A549 (cell line): ENCODE data around the gene PFN3. TPM values are rescaled to one million over a fixed set of nuclear protein-coding genes. Genes with fewer than 3 reads are reported as not detected.

Experiments
- ATAC-seq, 2 experiments: fragments of 200-7000 bp in 1 of 2; fragments of >200 bp in 1 of 2; cut with Nextera tagmentation in 1 of 2; cut with Tn5 transposase in 1 of 2; 3 replicates each; pipeline versions ENCODE4 v1.8.0 to v1.9.1; 2018 to 2020; ENCODE audit warnings: mild to moderate bottlenecking in 1 of 2, moderate library complexity in 1 of 2
- CTCF ChIA-PET: fragments of 300-600 bp; sonication (Branson Sonifier 250); formaldehyde crosslinking; extraction: SDS; loops from one replicate; lab custom pipeline; 2021; ENCODE audit warnings: antibody characterized with exemption, inconsistent platforms; lab: Yijun Ruan, JAX
- POLR2A ChIA-PET: fragments of 350-600 bp; formaldehyde crosslinking; extraction: SDS; loops from one replicate; lab custom pipeline; 2021; ENCODE audit warnings: antibody characterized with exemption, inconsistent platforms; lab: Yijun Ruan, JAX
- DNase-seq, 2 experiments: peaks; one replicate each; pipeline versions ENCODE4 v3.0.0 to v3.0.0-alpha.2; 2011 to 2016; ENCODE audit warnings: low read depth in 1 of 2, low spot score in 1 of 2
- FAIRE-seq: peaks from 2 replicates; lab custom pipeline; 2011; peaks lifted over from hg19 to GRCh38; lab: Jason Lieb, UNC
- H3K27ac ChIP-seq, 2 experiments: fragments of >200 bp; sonication (Bioruptor Twin); formaldehyde crosslinking; 3 replicates each; pipeline ENCODE4 v1.5.1; 2016 to 2017
- H3K4me1 ChIP-seq: fragments of >200 bp; sonication (Bioruptor Twin); formaldehyde crosslinking; 3 replicates; pipeline ENCODE4 v1.6.1; 2016
- H3K4me2 ChIP-seq: fragments of >200 bp; sonication (Bioruptor Twin); formaldehyde crosslinking; 3 replicates; pipeline ENCODE4 v1.6.1; 2016
- H3K4me3 ChIP-seq: fragments of >200 bp; sonication (Bioruptor Twin); formaldehyde crosslinking; 3 replicates; pipeline ENCODE4 v1.5.1; 2016
- H3K9me3 ChIP-seq: fragments of >200 bp; sonication (Bioruptor Twin); formaldehyde crosslinking; 3 replicates; pipeline ENCODE4 v1.6.1; 2016
- CBX2 ChIP-seq: fragments of 200-600 bp; sonication (generic); IDR thresholded peaks from 2 replicates; pipeline ENCODE4 v1.6.1; 2016; ENCODE audit warnings: low read depth, mild to moderate bottlenecking, borderline replicate concordance
- CBX8 ChIP-seq: fragments of 200-600 bp; sonication (generic); IDR thresholded peaks from 2 replicates; pipeline ENCODE4 v1.6.1; 2016
- CEBPB ChIP-seq, 2 experiments: fragments of >200 bp in 1 of 2; sonication (Bioruptor Twin) in 1 of 2; formaldehyde crosslinking in 1 of 2; IDR thresholded peaks; 2 replicates each; pipeline ENCODE4 v1.6.1; 2012 to 2016
- EHMT2 ChIP-seq: fragments of 200-600 bp; sonication (generic); IDR thresholded peaks from 2 replicates; pipeline ENCODE4 v1.6.1; 2016; ENCODE audit warnings: antibody characterized with exemption, low read depth, mild to moderate bottlenecking, moderate library complexity
- FOXS1 ChIP-seq: fragments of 250-450 bp; sonication (Bioruptor Pico); IDR thresholded peaks from 2 replicates; pipeline ENCODE4 v1.5.0; 2020; ENCODE audit warnings: mild to moderate bottlenecking, moderate library complexity
- HOXA7 ChIP-seq: fragments of 250-450 bp; sonication (Bioruptor Pico); IDR thresholded peaks from 2 replicates; pipeline ENCODE4 v1.5.0; 2020; ENCODE audit warnings: mild to moderate bottlenecking, moderate library complexity
- JUNB ChIP-seq: fragments of >200 bp; sonication (Bioruptor Twin); formaldehyde crosslinking; IDR thresholded peaks from 2 replicates; pipeline ENCODE4 v1.6.1; 2016
- MAFK ChIP-seq: fragments of 450-650 bp; IDR thresholded peaks from 2 replicates; pipeline ENCODE4 v1.6.1; 2014; ENCODE audit not compliant: partially characterized antibody
- NFE2L2 ChIP-seq: fragments of 150-350 bp; conservative IDR thresholded peaks from 2 replicates; pipeline ENCODE4 v1.6.1; 2014; ENCODE audit warnings: low read length
- NPAS2 ChIP-seq: fragments of 250-450 bp; sonication (Bioruptor Pico); IDR thresholded peaks from 2 replicates; pipeline ENCODE4 v1.8.0; 2022; ENCODE audit warnings: mild to moderate bottlenecking, moderate library complexity, borderline replicate concordance
- PHF8 ChIP-seq: fragments of 200-600 bp; sonication (generic); IDR thresholded peaks from 2 replicates; pipeline ENCODE4 v1.6.1; 2016; ENCODE audit warnings: low read depth, mild to moderate bottlenecking, antibody characterized with exemption, moderate library complexity, borderline replicate concordance
- POLR2A ChIP-seq: IDR thresholded peaks from 2 replicates; pipeline ENCODE4 v1.6.1; 2012; ENCODE audit warnings: mild to moderate bottlenecking, low read length
- RCOR1 ChIP-seq: fragments of 150-350 bp; IDR thresholded peaks from 2 replicates; pipeline ENCODE4 v1.6.1; 2014; ENCODE audit warnings: antibody characterized with exemption, low read length, low read depth
- RNF2 ChIP-seq: fragments of 200-600 bp; sonication (generic); IDR thresholded peaks from 2 replicates; pipeline ENCODE4 v1.6.1; 2016; ENCODE audit warnings: low read depth, mild to moderate bottlenecking, antibody characterized with exemption, moderate library complexity, borderline replicate concordance
- SREBF2 ChIP-seq: fragments of 450-650 bp; IDR thresholded peaks from 2 replicates; pipeline ENCODE4 v1.6.1; 2014; ENCODE audit warnings: mild to moderate bottlenecking, moderate library complexity
- TP53 ChIP-seq: fragments of 250-450 bp; sonication (Bioruptor Pico); IDR thresholded peaks from 2 replicates; pipeline ENCODE4 v1.5.0; 2021; ENCODE audit warnings: mild to moderate bottlenecking, moderate library complexity
- ZC3H11A ChIP-seq: fragments of 450-650 bp; IDR thresholded peaks from 2 replicates; pipeline ENCODE4 v1.6.1; 2014; ENCODE audit warnings: antibody characterized with exemption, mild to moderate bottlenecking
- ZFP36 ChIP-seq: fragments of 450-650 bp; IDR thresholded peaks from 2 replicates; pipeline ENCODE4 v1.6.1; 2014; ENCODE audit warnings: borderline replicate concordance; ENCODE audit not compliant: partially characterized antibody
- ZNF302 ChIP-seq: fragments of 250-450 bp; sonication (Bioruptor Pico); IDR thresholded peaks from 2 replicates; pipeline ENCODE4 v1.9.0; 2021; ENCODE audit warnings: inconsistent platforms, mild to moderate bottlenecking, moderate library complexity
- WGBS: methylation state at CpG from one replicate; pipeline ENCODE4 v1.1.6; 2017; ENCODE audit errors: missing lambda C conversion rate; 5-methylcytosine and 5-hydroxymethylcytosine counted together
- polyA plus RNA-seq, 4 experiments: library from polyadenylated mRNA; depleted of rRNA in 3 of 4; stranded (reverse); fragments of >200 nt; fragmentation: RNase III in 1 of 4; extraction: RNeasy Plus Mini Kit Qiagen cat#74134 plus additional on column Dnase treatment in 1 of 4; gene quantifications; 2 replicates in 3 of 4; 3 replicates in 1 of 4; pipeline ENCODE4 v1.2.3, GENCODE V29; 2011 to 2017
- TF ChIP-seq, protein P1 (sequence below): fragments of >200 bp; sonication (Bioruptor Twin); formaldehyde crosslinking; IDR thresholded peaks from 3 replicates; pipeline ENCODE4 v1.5.1; 2016
- TF ChIP-seq, protein P2 (sequence below): fragments of >200 bp; sonication (Bioruptor Twin); formaldehyde crosslinking; IDR thresholded peaks from 2 replicates; pipeline ENCODE4 v1.6.1; 2016
- TF ChIP-seq, protein P3 (sequence below): fragments of 150-350 bp; IDR thresholded peaks from 2 replicates; pipeline ENCODE4 v1.6.1; 2014; ENCODE audit warnings: low read depth, mild to moderate bottlenecking, low read length

Gene PFN3
- polyA plus RNA-seq, 2 of the 4 experiments (the other 2 are of a cell fraction) = not detected

DNA sequence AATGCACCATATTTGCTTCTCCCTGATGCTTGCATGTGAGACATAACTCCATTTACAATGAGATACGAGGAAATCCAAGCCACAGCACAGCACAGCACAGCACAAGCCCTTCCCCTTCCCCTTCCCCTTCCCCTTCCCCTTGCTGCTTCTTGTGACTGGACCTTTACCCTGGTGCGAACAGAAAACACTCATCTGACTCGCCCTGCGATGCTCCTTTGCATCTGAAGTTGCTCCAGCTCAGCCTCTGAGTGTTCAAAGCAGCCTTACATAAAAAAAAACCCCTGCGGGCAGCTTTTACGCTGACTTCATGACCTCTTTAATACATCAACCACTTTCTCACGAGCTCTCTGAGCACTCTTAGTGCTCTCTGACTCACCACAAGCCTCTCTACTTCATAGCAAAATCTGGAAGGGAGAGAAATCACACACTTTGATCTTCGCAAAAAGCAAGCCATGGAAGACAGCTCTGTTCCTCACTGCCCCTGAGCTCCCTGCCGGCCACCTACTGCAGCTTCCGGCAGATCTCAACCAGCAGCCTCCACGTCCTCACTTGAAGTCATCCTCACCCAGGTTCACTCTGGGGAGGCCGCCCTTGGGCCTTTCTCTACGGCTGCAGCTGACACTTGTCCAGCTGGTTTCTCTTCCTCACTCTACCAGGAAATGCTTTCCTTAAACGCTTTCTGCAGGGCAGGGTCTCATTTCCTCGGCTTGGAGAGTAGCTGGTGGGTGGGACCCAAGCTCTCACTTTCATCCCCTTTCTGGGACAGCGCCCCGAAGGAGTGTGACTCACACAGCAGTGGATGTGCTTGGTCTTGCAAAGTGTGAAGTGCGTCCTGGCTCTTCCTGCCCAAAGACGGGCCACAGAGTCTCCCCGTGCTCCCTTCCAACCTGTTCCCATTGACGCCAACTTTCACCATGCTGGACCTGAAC is 11.0 kb downstream of the PFN3 start:
- Histone ChIP-seq H3K4me2 (peak overlapping the region; percentile 39), H3K4me1 (peaks cover 18% of the 10 kb centered on the region), H3K27ac (peak overlapping the region; percentile 26 to 66; a peak in 4 of 6 replicates), H3K9me3 (no peaks in the 10 kb centered on the region), H3K4me3 (no peak overlapping the region)
- FAIRE-seq (no peak), DNase-seq (no peak), ATAC-seq (peak; percentile 13 to 28; a peak in 4 of 6 replicates)
- no peak for TF ChIP-seq CEBPB (IDR thresholded peaks at IDR 0.05)
- TF ChIP-seq ZC3H11A = no peak
- TF ChIP-seq RNF2 = no peak
- TF ChIP-seq, protein P1, sequence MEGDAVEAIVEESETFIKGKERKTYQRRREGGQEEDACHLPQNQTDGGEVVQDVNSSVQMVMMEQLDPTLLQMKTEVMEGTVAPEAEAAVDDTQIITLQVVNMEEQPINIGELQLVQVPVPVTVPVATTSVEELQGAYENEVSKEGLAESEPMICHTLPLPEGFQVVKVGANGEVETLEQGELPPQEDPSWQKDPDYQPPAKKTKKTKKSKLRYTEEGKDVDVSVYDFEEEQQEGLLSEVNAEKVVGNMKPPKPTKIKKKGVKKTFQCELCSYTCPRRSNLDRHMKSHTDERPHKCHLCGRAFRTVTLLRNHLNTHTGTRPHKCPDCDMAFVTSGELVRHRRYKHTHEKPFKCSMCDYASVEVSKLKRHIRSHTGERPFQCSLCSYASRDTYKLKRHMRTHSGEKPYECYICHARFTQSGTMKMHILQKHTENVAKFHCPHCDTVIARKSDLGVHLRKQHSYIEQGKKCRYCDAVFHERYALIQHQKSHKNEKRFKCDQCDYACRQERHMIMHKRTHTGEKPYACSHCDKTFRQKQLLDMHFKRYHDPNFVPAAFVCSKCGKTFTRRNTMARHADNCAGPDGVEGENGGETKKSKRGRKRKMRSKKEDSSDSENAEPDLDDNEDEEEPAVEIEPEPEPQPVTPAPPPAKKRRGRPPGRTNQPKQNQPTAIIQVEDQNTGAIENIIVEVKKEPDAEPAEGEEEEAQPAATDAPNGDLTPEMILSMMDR = no peak
- TF ChIP-seq ZFP36 = no peak
- TF ChIP-seq POLR2A = no peak
- no peak for TF ChIP-seq HOXA7 (CRISPR knock-in tag)
- TF ChIP-seq CBX8 = no peak
- no peak for TF ChIP-seq PHF8
- no peak for TF ChIP-seq CBX2
- TF ChIP-seq, protein P2, sequence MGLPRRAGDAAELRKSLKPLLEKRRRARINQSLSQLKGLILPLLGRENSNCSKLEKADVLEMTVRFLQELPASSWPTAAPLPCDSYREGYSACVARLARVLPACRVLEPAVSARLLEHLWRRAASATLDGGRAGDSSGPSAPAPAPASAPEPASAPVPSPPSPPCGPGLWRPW = no peak
- TF ChIP-seq NFE2L2 = no peak
- no peak for TF ChIP-seq NPAS2
- TF ChIP-seq, protein P3, sequence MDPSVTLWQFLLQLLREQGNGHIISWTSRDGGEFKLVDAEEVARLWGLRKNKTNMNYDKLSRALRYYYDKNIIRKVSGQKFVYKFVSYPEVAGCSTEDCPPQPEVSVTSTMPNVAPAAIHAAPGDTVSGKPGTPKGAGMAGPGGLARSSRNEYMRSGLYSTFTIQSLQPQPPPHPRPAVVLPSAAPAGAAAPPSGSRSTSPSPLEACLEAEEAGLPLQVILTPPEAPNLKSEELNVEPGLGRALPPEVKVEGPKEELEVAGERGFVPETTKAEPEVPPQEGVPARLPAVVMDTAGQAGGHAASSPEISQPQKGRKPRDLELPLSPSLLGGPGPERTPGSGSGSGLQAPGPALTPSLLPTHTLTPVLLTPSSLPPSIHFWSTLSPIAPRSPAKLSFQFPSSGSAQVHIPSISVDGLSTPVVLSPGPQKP = no peak
- TF ChIP-seq EHMT2 = no peak
- TF ChIP-seq TP53 (CRISPR knock-in tag) = no peak
- TF ChIP-seq ZNF302 (CRISPR knock-in tag) = no peak
- no peak for TF ChIP-seq JUNB
- TF ChIP-seq RCOR1 = no peak
- no peak for TF ChIP-seq SREBF2
- ChIA-PET CTCF (interaction anchor here (0.6 to 43.1 kb wide), 20 partner anchors 9 to 316 kb away, joined by 3 to 1107 read pairs (median 5); partner anchors contain the start of genes F12, PDLIM7, PFN3 and PRR7), POLR2A (interaction anchor here (0.8 kb wide), 1 partner anchor 13 kb away, joined by 5 read pairs; no protein-coding TSS in a partner anchor)
- 65% methylated on average over 20 of the region's 21 CpGs for WGBS

DNA sequence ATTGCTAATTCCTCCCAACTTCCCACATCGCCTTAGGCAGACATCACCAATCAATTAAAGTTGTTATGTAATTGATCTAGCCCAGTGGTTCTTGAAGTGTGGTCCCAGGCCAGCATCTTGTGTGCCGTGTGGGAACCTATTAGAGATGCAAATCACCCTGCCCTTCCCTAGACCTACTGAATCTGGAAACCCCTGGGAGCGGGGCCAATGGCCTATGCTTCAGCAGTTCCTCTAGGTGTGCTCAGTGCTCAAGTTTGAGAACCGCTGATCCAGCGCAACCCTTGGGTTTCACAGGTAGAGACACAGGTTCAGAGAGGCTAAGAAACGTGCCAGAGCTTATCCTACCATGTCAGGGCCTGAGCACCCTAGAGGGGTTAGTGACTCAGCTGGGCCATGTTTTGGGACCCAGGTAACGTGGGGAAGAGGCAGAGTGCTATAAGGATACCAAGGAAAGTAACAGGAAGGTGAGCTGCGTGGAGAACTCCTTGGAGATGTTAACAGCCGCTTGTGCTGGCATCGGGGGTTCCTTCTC is 11.9 kb downstream of the PFN3 start:
- FAIRE-seq (no peak), DNase-seq (no peak), ATAC-seq (no peak)
- peak overlapping the region in 1 of 2 experiments; percentile 66; a peak in 3 of 6 replicates for H3K27ac ChIP-seq
- H3K4me2 ChIP-seq = no peak overlapping the region
- H3K4me1 ChIP-seq = peaks cover 18% of the 10 kb centered on the region
- H3K4me3 ChIP-seq = no peak overlapping the region
- H3K9me3 ChIP-seq = no peaks in the 10 kb centered on the region
- WGBS = 90% methylated on average over 10 of the region's 10 CpGs
- ChIA-PET CTCF (interaction anchor here (0.8 to 43.1 kb wide), 13 partner anchors 9 to 673 kb away, joined by 3 to 1107 read pairs (median 5); partner anchors contain the start of genes F12, PDLIM7, PFN3 and PRR7), POLR2A (no interaction called here)
- TF ChIP-seq MAFK (peak; percentile 33), FOXS1 (CRISPR knock-in tag) (no peak)
